Immature natural killer cell (primary cell): Measurements from ENCODE around the gene MEI4. TPM values are rescaled to one million over a fixed set of nuclear protein-coding genes. Genes with fewer than 3 reads are reported as not detected.

ENCODE experiments used
- DNase-seq, 3 donors: peaks; one replicate each; pipeline ENCODE4 v3.0.0; 2022; ENCODE audit warnings: mixed read lengths in 1 of 3
- H3K27ac Mint-ChIP-seq, 6 donors: one replicate each; pipeline ENCODE4 v1.8.0; 2020; ENCODE audit warnings: mixed read lengths in 6 of 6, mild to moderate bottlenecking in 5 of 6, inconsistent platforms in 4 of 6, moderate library complexity in 3 of 6
- H3K27me3 Mint-ChIP-seq, 3 donors: one replicate each; pipeline ENCODE4 v1.8.0; 2020 to 2021; ENCODE audit warnings: low read depth in 3 of 3, mild to moderate bottlenecking in 3 of 3, mixed read lengths in 3 of 3, moderate library complexity in 3 of 3, inconsistent platforms in 1 of 3
- H3K36me3 Mint-ChIP-seq, 3 donors: one replicate each; pipeline ENCODE4 v1.8.0; 2020; ENCODE audit warnings: mixed read lengths in 3 of 3, inconsistent platforms in 2 of 3, mild to moderate bottlenecking in 2 of 3
- H3K4me1 Mint-ChIP-seq, 2 donors: one replicate each; pipeline ENCODE4 v1.8.0; 2020; ENCODE audit warnings: inconsistent platforms in 2 of 2, mild to moderate bottlenecking in 2 of 2, mixed read lengths in 2 of 2, moderate library complexity in 1 of 2
- H3K4me3 Mint-ChIP-seq, 5 donors: one replicate each; pipeline ENCODE4 v1.8.0; 2020; ENCODE audit warnings: mild to moderate bottlenecking in 5 of 5, mixed read lengths in 5 of 5, inconsistent platforms in 3 of 5, moderate library complexity in 3 of 5
- H3K9me3 Mint-ChIP-seq, 6 donors: one replicate each; pipeline ENCODE4 v1.8.0; 2020; ENCODE audit warnings: mild to moderate bottlenecking in 6 of 6, mixed read lengths in 6 of 6, inconsistent platforms in 4 of 6, moderate library complexity in 3 of 6
- polyA plus RNA-seq, 3 donors: library from polyadenylated mRNA; unstranded; fragments of 300-500 nt; fragmentation: Illumina TruSeq; gene quantifications; one replicate each; pipeline ENCODE4 v1.2.3, GENCODE V29; 2021

MEI4 gene
- polyA plus RNA-seq, 3 donors from 2014 or later, result not detected

GRCh38 chr6:77972334-77972733, 319.5 kb downstream of the MEI4 start:
- no peak overlapping the region for H3K27ac Mint-ChIP-seq
- H3K9me3 Mint-ChIP-seq, result peaks cover 10 to 58% (median 19%) of the 10 kb centered on the region in 6 donors
- H3K36me3 Mint-ChIP-seq, result no peaks in the 10 kb centered on the region
- peaks cover 0 to 3% (median 0%) of the 10 kb centered on the region in 3 donors for H3K27me3 Mint-ChIP-seq
- no peak overlapping the region for H3K4me3 Mint-ChIP-seq
- no peaks in the 10 kb centered on the region for H3K4me1 Mint-ChIP-seq
- DNase-seq, result no peak

Other genes with a start within 250 kb of the MEI4 start
- not detected for gene HTR1B, start 189.5 kb upstream of the MEI4 start, polyA plus RNA-seq